Measurements from ENCODE around the gene TTC7B. TPM values are rescaled to one million over a fixed set of nuclear protein-coding genes. Genes with fewer than 3 reads are reported as not detected.

Gene TTC7B
- total and polyA plus RNA-seq, 10 of the 15 experiments (the other 5 are each of a cell fraction or from before 2014, with no cell fraction given): under 0.01 to 1.1 (median 0.26) TPM; not detected in 2

DNA sequence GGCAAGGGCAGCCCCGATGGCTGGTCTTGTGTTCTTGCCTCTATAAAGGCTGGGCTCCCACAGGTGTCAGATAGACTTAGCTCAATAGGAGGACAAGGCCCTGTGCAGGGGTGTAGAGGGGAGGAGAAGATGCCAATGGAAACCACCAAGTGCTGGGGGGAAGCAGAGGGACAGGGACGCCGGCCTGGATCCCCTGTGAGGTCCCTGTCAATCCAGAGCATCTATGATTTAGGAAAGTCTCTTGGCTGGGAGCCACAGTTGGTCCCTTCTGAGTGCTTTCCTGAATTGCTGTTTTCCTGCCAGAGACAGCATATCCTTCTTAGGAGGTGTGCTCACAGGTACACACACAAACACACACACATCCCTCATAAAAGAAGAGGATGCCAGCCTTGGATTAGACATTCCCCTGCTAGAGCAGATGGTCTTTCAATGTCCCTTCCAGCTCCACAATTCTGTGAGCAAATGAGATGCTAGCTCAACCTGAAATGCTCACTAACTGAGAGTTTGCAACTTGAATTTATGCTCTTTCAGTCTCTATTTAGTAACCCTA lies 62.7 kb downstream of the TTC7B start (continued):
- TF ChIP-seq SKIL (IDR thresholded peaks at IDR 0.05; ENCODE audit: low read depth, poor library complexity, severe bottlenecking): no peak

DNA sequence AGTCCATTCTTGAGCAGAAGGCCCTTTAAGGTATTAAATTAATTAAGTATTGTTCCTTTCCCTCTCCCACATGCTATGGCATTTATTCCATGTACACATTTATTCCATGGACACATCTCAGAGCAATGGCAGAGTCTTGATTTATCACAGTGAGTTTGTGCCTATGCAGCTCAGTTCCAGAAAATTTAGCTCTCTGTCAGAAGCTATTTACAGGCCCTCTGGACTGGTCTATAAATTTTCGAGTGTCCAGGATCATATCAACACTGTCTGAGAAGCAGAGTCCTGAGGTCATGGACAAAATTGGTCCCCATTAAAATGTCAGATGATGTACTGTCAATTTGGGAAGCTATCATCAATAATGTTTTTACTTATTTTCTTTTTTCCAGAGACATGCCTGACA lies 65.5 kb downstream of the TTC7B start:
- H3K36me3 ChIP-seq (ENCODE audit: control insufficient read depth in 2 of 2, insufficient read depth in 2 of 2, low read length in 1 of 2): no peaks in the 10 kb centered on the region
- ChIA-PET RAD21 (ENCODE audit: unreplicated experiment) (no interaction called here), CTCF (interaction anchor here (1.5 kb wide), 1 partner anchor 8 kb away, joined by 3 read pairs; no protein-coding TSS in a partner anchor), SMC1A (ENCODE audit: uncharacterized antibody, unreplicated experiment) (interaction anchor here (0.6 kb wide), 1 partner anchor 232 kb away, joined by 3 read pairs; no protein-coding TSS in a partner anchor), POLR2A (no interaction called here)
- H3K9ac ChIP-seq (ENCODE audit: control insufficient read depth, insufficient read depth, low read length): no peak overlapping the region
- no peak overlapping the region for H3K4me3 ChIP-seq
- H3K4me1 ChIP-seq (ENCODE audit: control insufficient read depth, insufficient read depth, low read length): no peaks in the 10 kb centered on the region
- no peak overlapping the region for H3K4me2 ChIP-seq (ENCODE audit: control insufficient read depth, insufficient read depth)
- H3K79me2 ChIP-seq (ENCODE audit: control insufficient read depth, insufficient read depth, low read length): no peaks in the 10 kb centered on the region
- 0% methylated on average over 1 of the region's 1 CpG for WGBS (ENCODE audit: insufficient coverage, insufficient replicate concordance, low lambda C conversion rate, missing lambda C conversion rate)
- DNase-seq (ENCODE audit: low read depth, low spot score) (no peak), FAIRE-seq (no peak), ATAC-seq (no peak)
- in situ Hi-C loops (cut with MboI): no loop called here
- no peak overlapping the region for H2AFZ ChIP-seq (ENCODE audit: control insufficient read depth, low read depth, low read length)
- intact Hi-C loops (cut with micrococcal nuclease; ENCODE audit: unreplicated experiment): loop anchor here (10.0 kb wide), 1 partner anchor 446 kb away; no protein-coding TSS in a partner anchor
- no peaks in the 10 kb centered on the region for H3K27me3 ChIP-seq (replicated peaks in 1 of 2; ENCODE audit: control insufficient read depth in 2 of 2, insufficient read depth in 2 of 2, low read length in 1 of 2)
- TF ChIP-seq MTA3 (IDR thresholded peaks at IDR 0.05; ENCODE audit: borderline replicate concordance, low read length) (no peak), SKIL (IDR thresholded peaks at IDR 0.05; ENCODE audit: low read depth, poor library complexity, severe bottlenecking) (no peak), SRF (IDR thresholded peaks at IDR 0.05; ENCODE audit: low read depth in 2 of 2, low read length in 2 of 2) (no peak), FOXM1 (IDR thresholded peaks at IDR 0.05; ENCODE audit: low read depth, low read length) (no peak)
- no TSS peak for BruUV-seq (replicated peaks)
- H3K27ac ChIP-seq (ENCODE audit: control insufficient read depth, insufficient read depth): no peak overlapping the region
- H4K20me1 ChIP-seq (ENCODE audit: control insufficient read depth, insufficient read depth): no peaks in the 10 kb centered on the region
- no peaks in the 10 kb centered on the region for H3K9me3 ChIP-seq (replicated peaks; ENCODE audit: control insufficient read depth, insufficient read depth, low read length)
